ENCODE measurements around the gene ST3GAL3. TPM values are rescaled to one million over a fixed set of nuclear protein-coding genes. Genes with fewer than 3 reads are reported as not detected.

The ST3GAL3 gene
- total and polyA plus RNA-seq, 2 experiments from 2014 or later, result 4.5 to 7.0 TPM

GRCh38 chr1:43910343-43910742 lies 203.0 kb downstream of the ST3GAL3 start:
- peaks cover 3% of the 10 kb centered on the region; the same call in 1 of the 3 replicates for H3K36me3 Mint-ChIP-seq (ENCODE audit: low read depth)
- no peak for TF ChIP-seq ETS1 (IDR thresholded peaks at IDR 0.05)
- no peak for TF ChIP-seq NANOG (IDR thresholded peaks at IDR 0.05; ENCODE audit: borderline replicate concordance)
- no peak for TF ChIP-seq POLR2AphosphoS5 (IDR thresholded peaks at IDR 0.05; ENCODE audit: low read depth)
- no peak for TF ChIP-seq ZNF114 (CRISPR knock-in tag; IDR thresholded peaks at IDR 0.05)
- no peak for TF ChIP-seq CREB1 (CRISPR knock-in tag; IDR thresholded peaks at IDR 0.05; ENCODE audit: low read depth)
- no peak for TF ChIP-seq ZNF331 (CRISPR knock-in tag; IDR thresholded peaks at IDR 0.05; ENCODE audit: low read depth)
- TF ChIP-seq JUNB (IDR thresholded peaks at IDR 0.05; ENCODE audit: unreplicated experiment), result no peak
- no peak for TF ChIP-seq CTCF (conservative IDR thresholded peaks at IDR 0.05; ENCODE audit: low read depth in 2 of 2)
- no peak for TF ChIP-seq REST (IDR thresholded peaks at IDR 0.05; ENCODE audit: unreplicated experiment)
- no peak for TF ChIP-seq EZH2phosphoT487 (IDR thresholded peaks at IDR 0.05; ENCODE audit: unreplicated experiment)
- no peak for TF ChIP-seq ZNF462 (CRISPR knock-in tag; IDR thresholded peaks at IDR 0.05)
- no peak for TF ChIP-seq EZH2 (IDR thresholded peaks at IDR 0.05; ENCODE audit: low read depth, unreplicated experiment)
- TF ChIP-seq STAT1 (IDR thresholded peaks at IDR 0.05; ENCODE audit: unreplicated experiment), result no peak
- Histone ChIP-seq H3K4me3 (no peak overlapping the region), H2AFZ (no peak overlapping the region), H3F3A (replicated peaks; ENCODE audit: low read depth) (no peaks in the 10 kb centered on the region), H4K20me1 (replicated peaks; ENCODE audit: insufficient read depth) (no peaks in the 10 kb centered on the region), H3K9me2 (ENCODE audit: insufficient read depth) (peaks cover 3% of the 10 kb centered on the region; the same call in 1 of the 2 replicates), H3K27ac (ENCODE audit: low read depth) (no peak overlapping the region), H3K79me2 (replicated peaks; ENCODE audit: insufficient read depth) (no peaks in the 10 kb centered on the region), H3K4me1 (ENCODE audit: insufficient read depth) (peaks cover 22% of the 10 kb centered on the region), H3K4me2 (no peak overlapping the region), H3K36me3 (ENCODE audit: insufficient read depth) (no peaks in the 10 kb centered on the region), H3K27me3 (ENCODE audit: insufficient read depth) (no peaks in the 10 kb centered on the region)
- H3K9me3 Mint-ChIP-seq, result peaks cover 3% of the 10 kb centered on the region; the same call in 2 of the 3 replicates
- no peak overlapping the region; the same call in 1 of the 2 replicates for H3K27ac Mint-ChIP-seq
- ATAC-seq (no peak), DNase-seq (ENCODE audit: low spot score) (no peak)
- peaks cover 4% of the 10 kb centered on the region for H3K27me3 Mint-ChIP-seq (ENCODE audit: insufficient read depth, low read depth, poor library complexity)
- no peak overlapping the region for H3K4me3 Mint-ChIP-seq
- H3K4me1 Mint-ChIP-seq, result peaks cover 34% of the 10 kb centered on the region

All from GM23338 (cell line).